Cortex of kidney (tissue), 1 donor: ENCODE results near the gene DDX24.

Experiments used
- DNase-seq: peaks from one replicate; lab custom pipeline; 2025; lab: John Stamatoyannopoulos, UW

The DDX24 gene

DNA sequence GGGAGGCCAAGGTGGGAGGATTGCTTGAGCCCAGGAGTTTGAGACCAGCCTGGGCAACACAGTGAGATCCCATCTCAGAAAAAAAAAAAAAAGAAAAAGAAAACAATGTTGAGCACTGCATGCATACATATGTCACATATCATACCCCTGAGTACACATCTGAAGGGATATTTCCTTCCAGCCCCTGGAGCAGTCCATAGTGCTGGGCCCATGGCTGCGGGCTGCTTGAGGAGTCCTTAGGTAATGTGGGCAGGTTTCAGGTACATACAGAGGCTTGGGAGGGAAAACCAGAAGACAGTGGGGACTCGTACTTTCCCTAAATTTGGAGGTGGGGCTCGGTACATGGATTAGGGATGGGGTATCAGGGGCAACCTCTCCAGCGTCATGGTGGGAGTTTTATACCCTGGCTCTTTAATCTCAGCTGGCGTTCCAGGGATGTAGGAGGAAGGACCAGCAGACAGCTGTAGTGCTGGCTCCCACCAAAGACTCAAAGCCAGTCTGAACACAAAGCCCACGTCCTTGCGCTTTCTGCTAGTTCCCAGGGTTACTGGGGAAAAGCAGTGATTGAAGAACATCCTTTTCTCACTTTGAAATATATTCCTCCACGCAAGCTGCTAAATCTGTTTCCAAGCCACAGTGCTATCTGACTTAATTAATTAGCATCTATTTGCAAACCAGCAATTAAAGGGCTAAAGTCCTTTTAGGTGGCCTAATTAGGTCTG, 49.7 kb downstream of the DDX24 start:
- no peak for DNase-seq

DNA sequence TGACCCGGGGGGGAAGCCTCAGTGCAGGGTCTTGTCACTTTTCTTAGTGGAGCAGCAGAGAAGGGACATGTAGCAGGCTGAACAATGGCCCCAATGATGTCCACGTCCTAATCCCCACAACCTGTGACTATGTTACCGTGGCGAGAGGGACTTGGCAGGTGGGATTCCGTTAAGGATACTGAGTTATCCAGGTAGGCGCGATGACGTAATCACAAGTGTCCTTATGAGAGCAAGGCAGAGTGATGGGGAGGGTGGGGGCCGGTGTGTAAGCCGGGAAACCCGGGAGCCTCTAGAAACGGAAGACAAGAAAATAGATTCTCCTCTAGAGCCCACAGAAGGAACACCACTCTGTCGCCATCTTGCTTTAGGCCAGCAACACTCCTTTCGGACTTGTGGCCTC, 50.4 kb downstream of the DDX24 start:
- DNase-seq: no peak

DNA sequence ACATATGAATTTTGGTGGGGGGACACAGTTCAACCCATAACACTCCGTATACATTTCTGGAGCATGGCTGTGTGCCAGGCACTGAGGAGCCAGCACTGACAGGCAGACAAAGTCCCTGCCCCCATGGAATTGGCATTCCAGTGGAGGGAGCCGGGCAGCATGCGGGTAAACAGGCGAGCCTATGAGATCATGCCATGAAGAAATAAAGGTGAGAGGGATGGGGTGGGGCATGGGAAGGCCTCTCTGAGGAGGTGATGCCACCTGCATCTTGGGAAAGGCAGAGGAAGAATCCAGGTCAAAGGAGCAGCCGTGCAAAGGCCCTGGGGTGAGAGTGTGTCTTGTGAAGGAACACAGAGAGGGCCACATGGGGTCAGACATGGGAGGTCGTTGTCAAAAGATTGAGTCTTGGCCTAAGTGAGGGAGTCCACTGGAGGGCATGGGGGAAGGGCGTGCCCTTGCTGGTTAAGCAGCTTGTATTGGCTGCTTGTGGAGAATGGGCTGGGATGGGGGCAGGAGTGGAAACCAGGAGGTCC, 51.3 kb downstream of the DDX24 start:
- no peak for DNase-seq

DNA sequence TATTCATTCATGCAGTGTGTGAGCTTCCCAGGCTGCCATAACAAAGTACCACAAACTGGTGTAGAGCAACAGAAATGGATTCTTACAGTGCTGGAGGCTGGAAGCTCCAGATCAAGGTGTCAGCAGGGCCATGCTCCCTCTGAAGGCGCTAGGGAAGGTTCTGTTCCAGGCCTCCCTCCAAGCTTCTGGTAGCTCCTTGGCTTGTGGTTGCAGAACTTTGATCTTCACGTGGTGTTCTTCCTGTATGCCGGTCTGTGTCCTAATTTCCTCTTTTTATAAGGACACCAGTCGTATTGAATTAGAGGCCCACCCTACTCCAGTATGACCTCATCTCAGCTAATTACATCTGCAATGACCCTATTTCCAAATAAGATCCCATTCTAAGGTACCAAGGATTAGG, 51.7 kb downstream of the DDX24 start:
- DNase-seq: no peak

DNA sequence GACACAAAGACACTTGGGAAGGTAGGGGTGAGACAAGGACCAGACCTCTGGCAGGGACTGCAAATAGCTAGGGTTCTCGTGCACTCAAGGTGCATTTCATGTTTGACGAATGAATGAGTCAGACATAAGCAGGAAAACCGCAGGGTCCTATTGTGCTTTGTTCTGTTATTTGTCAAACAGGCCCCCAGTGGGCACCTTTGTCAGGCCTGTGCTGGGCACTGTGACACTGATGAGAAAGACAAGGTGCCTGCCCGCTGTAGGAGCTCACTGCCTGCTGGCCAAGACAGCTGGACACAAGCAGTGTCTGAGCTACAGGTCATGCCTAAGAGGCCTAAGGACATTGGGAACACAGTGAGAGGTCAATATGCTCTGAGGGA, 52.6 kb downstream of the DDX24 start:
- no peak for DNase-seq

DNA sequence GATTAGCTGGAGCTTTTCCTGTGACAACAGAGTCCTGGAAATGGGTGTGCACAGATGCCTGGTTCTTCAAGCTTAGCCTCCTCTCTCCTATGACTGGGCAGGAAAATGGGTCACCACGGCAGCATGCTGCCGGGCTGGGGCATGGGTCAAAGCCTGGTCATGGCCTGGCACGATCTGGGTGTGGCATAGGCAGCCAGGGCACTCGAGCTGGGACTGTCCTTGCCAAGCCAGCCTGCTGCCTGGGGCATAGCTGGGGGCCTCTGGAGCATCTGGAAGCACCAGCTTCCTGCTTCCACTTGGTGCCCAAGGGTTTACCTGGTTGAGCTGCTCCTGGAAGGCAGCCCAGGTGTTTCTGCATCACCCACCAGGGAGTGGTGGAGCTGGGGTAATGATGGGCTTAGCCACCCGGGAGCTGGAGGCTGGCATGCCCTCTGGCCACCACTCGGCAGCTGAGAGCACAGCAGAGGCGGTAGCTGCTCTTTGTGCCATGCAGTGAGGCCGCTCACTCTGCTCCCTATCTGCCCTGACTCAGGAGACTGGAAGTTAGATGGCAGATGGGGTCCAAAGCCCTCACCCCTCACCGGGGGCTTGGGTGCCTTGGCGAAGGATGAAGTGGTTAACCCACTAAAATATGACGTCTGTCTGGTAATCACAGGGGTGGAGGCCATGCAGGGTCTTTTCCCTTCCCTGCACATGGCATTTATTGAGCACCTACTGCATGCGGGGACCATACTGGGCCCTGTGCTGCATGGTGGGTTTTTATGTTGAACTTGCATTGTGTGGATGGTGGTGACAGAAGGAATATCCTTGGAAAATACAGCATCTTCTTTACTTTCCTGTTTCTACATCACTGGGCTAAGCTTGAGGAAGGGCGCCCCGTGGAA, 53.2 kb downstream of the DDX24 start:
- DNase-seq: no peak

DNA sequence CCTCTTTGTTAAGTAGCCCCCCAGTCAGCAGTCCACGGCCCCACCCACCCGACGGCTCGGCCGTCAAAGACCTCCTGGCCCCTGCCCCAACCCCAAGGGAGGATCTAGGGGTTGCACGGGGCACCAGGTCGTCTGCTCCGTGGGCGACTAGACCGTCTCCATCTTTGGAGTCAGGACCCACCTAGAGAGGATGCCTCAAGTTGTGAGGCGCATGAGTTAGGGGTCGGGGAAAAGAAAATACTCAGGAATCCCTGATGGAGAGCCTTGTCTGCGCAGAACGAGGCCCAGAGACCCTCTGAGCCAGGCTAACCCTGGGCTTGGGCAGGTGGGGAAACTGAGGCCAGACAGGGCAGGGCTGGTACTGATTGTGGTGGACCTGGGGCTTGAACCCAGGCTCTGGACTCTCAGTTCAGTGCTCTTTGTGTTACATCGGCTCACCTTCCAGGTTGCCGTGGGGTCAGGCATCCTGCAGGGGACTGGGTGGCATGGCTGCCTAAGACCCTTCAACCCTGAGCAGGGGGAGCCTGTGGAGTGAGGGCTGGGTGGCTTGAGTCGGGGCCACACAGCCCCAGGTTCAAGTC, 54.0 kb downstream of the DDX24 start:
- no peak for DNase-seq

DNA sequence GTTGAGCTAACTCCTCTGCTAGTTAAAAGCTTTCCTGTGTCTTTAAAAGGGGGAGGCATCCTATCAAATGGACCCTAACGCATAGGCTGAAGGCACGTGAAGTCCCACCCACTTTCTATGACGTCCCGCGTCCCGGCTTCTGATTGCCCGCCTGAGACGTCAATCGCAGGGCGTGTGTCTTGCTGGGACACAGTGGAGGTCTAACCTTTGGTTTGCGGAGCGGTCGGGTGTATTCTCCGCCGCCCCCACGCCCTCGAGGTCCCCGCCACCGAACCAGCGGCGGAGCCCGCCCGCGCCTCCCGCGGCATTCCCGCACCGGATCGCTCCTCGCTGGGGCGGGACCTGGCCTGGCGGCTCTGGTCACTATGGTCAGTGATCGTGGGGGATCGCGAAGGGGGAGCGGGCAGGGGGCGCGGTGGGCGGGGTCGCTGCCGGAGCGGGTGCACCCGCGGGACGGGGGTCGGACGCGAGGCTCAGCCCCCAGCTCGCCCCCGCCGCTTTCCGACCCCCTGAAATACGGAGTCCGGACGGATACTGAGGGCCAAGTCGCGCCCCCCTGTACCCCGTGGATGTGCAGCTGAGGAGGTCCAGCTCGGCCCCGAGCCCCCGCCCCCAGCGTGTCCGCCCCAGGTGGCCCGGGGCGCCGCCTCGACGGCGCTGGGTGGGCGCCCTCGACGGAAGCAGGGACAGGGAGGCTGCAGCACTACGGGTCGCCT, 54.7 kb downstream of the DDX24 start, which contains the start of gene OTUB2:
TSS of gene OTUB2 (plus strand) at position 168 of the 716 bp plus-strand sequence. CDS start at position 366, 198 bp downstream.
- DNase-seq: no peak

DNA sequence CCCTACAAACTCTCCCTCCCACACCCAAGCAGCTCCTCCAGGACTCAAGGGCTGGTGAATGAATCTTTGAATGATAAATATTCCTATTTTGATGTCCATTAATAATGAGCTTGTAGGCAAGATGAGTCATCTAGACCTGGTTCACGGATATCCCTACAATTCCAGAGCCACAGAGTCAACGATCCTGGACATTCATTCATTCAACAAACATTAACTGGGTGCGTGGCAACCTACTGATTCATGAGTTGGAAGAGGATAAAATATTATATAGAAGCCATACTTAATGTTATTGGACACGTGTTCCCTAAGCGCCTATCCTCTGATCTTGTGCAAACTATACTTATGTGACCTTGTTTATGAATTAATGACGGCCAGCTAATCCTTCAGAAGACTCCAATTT, 55.3 kb downstream of the DDX24 start:
- no peak for DNase-seq

DNA sequence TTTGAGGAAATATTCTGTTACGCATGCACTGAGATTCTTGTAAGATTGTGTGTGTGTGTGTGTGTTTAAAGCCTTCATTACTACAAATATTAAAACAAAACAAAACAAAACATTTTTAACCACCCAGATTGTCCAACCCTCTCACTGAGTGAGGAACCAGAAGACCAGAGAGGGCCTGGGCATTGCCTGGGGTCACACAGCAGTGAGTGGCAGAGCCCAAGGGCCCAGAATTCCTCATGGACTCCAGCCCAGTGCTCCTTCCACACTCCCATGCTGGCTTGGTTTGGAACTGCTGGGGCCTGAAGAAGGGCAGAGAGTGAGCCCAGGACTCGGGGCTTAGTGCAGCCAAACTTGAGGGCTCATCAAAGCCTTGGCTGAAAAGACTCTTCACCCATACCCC, 56.5 kb downstream of the DDX24 start:
- DNase-seq: no peak

DNA sequence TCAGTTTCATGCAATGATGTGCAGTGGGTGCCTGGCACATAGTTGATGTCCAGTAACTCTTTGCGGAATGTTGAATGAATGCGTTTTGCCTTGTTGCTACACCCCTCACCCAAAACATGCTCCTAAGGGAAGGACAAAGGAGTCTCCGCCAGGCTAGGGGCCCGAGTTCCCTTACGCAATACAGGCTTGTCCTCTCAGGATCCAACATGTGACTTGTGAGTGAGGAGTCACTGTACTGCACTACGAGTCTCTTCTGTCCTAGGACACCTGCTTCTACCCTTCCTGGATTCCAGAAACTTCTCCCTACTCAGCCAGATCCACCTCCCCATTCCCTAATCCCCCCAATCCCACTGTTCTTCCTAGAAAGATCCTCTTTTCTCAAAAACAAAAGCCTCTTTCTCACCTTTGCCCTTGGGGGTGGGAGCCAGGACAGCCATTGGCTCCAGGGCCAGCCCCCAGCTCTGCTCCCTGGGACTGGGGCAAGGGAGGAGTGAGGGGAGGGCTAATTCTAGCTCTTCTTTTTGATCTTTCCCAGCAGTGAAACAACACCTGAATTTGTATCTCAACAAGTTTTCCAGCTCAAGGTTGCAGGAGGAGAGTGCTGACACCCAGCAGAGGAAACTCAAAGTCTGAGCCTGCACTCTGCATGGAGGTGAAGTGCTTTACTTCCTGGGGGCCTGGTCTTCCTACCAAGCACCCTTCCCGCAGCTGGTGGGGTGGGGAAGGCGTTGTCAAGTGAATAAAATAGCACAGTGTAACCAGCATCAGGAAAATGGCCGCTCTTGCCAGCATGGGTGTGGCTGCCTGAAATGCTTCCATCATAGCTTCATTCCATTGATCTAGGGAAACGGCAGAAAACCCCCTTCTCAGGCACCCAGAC, 58.2 kb downstream of the DDX24 start:
- DNase-seq: no peak

DNA sequence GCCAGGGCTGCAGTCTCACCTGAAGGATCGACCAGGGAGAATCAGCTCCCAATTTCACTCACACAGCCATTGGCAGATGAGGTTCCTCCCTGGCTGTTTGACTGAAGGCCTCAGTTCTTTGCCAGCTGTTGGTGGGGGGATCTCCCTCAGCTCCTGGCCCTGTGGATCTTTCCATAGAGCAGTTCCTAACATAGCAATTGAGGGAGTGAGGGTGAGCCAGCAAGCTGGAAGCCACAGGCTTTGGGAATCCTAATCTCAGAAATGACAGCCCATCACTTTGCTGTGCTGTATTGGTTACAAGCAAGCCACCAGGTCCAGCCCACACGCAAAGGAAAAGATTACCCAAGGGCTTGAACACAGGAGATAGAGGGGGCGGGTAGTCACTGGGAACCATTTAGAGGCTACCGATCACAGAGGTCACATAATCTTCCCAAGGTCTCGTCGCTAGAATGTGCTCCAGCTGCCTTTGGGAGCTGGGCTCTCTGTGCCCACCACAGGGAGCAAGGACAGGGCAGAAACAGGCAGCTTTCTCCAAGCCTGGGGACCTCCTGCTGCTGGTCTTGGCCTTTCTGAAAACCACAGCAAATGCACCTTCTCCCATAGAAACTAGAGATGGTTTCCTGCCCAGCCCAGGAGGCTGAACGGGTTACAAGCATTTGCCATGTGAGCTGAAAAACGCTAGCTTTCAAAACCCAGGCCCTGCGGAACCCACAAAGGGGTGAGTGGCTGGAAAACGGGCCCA, 59.4 kb downstream of the DDX24 start:
- no peak for DNase-seq

DNA sequence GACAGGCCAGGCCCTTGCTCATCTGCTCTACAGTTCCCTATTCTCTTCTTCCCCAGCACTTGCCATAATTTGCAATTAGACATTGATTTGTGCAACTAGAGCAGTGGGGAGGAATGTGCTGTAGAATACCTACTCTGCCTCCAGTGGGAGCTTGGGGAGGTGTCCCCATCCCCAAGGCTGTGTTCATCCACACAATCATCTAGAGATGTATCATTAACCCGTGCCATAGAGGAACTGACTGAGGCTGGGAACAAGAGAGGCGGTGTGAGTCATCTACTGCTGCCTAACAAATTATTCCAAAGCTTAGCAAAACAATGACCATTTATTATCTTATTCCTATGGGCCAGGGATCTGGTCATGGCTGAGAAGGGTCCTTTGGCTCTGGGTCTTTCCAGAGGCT, 60.0 kb downstream of the DDX24 start:
- DNase-seq: no peak

DNA sequence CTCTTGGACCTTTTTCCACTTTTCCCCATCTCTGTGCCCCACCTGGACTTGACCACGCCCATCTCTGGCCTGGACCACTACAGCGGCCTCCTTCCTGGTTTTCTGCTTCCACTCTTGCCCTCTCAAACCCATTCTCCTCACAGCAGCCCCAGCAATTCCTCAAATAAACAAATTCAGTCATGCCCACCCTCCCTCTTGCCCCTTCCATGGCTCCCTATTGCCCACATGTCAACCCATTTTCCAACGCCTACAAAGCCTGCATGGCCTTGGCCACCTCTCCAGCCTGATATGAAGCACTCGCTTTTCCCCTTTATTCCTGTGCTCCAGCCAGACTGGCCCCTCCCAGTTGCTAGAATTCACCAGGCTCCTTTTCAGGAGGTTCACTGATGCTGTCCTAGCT, 60.7 kb downstream of the DDX24 start:
- DNase-seq: no peak

DNA sequence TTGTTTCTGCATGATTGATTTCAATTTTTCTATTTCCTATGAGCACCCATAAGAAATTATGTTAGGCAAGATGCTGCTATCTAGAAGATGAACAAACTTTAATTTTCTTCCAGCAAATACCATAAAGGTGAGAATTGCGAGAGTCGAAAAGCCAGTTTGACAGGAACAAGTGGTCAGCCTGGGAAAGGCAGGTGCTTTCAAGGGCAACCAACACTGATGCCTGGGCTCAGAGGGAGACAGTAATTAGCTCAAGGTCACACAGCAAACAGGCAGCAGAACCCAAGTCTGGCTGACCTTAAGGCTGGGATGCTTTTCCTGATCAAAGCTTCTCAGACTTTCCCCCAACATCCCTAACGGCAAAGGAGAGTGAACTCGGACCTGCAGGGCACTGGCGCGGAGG, 61.7 kb downstream of the DDX24 start:
- DNase-seq: no peak

DNA sequence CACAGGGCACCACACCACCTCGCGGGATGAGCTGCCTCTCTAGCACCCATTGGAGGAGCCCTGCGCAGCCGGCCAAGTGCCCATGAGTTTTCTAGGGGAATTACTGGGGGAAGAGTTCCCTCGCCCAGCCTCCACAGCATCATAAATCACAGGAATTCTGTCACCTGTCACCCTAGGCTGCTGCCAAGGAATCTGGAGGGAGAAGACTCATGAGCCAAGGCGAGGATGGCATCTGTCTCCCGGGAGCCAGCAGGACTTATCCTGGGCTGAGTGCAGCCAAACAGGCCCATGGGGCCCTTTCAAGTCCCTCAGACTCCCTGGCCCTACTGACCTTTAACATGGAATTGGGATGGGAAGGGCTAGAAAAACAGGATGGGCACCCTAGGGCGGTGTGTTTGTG, 62.7 kb downstream of the DDX24 start:
- no peak for DNase-seq

DNA sequence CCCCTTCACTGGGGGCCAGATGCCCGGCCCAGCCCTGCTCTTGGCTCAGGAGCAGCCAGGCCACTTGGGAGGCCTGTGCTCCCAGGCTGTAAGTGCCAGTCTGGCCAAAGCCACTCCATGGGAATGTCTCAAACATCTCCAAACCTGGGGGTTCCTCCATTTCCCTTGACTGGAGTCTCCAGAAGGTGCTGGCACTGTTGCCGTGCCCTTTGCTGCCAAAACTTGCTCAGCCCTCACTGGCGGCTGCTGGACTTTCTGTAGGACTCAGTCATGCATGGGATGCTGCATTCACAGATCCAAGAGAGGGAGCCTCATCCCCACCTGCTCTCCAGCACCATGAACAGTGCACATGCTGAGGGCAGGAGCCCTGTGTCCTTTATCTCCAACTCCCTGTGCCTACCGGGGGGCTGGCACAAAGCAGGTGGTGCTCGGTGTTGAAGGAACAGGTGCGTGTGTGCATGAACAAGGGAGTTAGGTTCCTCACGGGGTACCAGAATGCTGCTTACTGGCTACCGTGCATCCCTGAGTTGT, 64.5 kb downstream of the DDX24 start:
- no peak for DNase-seq

DNA sequence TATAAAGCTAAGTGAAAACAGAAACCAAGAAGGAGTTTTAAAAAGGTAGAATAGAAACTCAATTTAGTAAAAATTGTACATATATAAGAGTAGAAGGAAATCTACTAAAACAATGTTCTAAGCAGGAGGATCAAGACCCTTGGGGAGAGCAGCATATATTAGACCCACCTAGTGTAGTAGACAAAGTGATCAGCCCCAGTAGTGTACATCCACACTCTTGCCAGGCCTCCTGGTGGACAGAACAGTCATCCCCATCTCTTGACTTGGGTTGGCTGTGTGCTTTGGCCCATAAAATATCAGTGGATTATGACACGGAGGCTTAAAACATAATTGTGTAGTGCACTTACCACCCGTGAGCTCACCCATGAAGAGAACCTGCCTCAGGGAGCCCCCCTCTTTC, 65.8 kb downstream of the DDX24 start:
- no peak for DNase-seq

DNA sequence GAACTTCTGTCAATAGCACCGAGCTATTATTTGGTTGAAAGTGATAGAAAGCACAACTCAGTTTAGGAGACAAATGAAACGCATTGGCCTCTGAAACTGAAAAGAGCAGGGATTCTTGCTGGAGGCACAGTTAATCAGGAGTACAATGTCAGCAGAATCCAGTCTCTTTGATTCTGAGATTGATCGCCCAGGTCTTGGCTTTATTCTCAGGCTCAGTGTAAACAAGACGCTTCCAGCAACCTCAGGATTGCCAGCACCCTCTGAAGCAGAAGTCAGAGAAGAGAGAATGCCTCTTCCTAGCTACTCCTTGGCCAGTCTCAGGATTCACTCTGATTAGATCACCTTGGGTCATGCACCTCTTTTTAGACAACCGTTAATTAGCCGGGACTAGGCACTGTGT, 66.6 kb downstream of the DDX24 start:
- no peak for DNase-seq

DNA sequence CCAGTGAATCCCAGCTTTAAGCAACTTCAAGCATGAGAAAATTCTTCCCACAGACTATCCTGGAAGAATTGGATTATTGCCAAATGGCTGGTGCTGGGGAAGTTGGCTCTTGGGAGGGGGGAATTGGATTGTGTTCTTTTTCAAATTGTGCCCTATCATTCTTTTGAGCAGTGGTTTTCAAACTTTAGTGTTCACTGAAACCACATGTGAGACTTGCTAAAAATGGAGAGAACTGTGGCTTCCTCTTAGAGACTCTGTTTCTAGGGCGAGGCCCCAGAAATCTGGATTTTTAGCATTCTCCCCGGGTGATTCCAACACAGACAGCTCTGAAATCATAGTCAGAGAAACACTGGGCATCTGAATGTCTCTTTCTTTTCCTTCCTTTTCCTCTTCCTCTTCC, 69.2 kb downstream of the DDX24 start:
- DNase-seq: no peak
